ENCODE data around the gene NAA10. TPM values are rescaled to one million over a fixed set of nuclear protein-coding genes. Genes with fewer than 3 reads are reported as not detected.

NAA10 gene
- total and polyA plus RNA-seq, 2 of the 13 experiments (the other 11 are each of a cell fraction or from before 2014, with no cell fraction given) = 49.2 to 51.7 TPM

DNA sequence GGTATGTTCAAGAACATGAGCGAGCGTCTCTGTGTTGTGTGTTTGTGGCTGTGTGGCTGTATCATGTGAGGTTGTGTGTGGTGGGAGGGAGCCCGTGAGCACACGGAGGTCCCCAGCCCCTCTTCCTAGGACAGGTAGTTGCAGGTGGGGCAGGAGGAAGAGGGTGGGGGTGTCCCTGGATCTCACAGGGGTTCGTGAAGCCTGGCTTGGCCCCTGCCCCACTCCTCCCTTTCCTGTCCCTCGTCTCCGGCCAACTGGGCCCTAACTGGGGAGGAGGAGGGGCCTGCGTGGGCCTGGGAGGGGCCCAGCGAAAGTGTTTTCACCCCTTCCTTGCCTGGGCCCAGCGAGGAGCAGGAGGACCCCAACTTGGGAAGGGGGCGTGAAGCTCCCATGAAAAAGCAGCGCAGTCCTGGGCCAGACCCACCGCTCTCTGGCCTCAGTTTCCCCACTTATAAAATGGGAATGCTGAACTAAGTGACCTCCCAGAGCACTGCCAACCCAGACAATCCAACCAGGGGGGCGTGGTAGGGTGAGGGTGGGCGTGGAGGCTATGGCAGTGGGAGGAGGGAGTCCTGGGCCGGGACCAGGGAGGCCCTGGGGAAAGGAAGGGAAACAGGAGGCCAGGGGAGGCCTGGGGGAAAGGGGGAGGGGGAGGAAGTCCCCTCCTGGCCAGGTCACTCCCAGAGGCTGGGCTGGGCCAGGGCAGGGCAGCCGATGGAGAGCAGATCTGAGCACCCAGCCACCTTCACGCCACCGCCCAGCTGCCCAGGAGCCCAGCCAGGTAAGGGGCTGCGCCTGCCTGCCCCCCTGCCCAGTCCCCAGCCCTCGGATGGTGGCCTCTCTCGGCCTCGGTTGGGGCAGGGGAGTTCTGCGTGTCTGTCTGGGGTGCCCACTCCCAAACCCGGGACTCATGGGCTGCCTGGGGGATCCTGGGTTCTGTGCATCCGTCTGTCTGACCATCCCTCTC is 30.6 kb downstream of the NAA10 start, which contains the start of gene AVPR2:
Gene AVPR2, plus strand, starts transcription at position 683 of the 967 bp plus-strand sequence. CDS start 473 bp downstream, outside the sequence.
- POLR2A ChIA-PET = no interaction called here
- Histone ChIP-seq H3K4me1 (ENCODE audit: insufficient read depth, low read length) (no peaks in the 10 kb centered on the region), H3K36me3 (replicated peaks in 1 of 2; ENCODE audit: control insufficient read depth in 1 of 2, insufficient read depth in 2 of 2, low read length in 2 of 2) (no peaks in the 10 kb centered on the region), H3K79me2 (ENCODE audit: insufficient read depth, low read length) (no peaks in the 10 kb centered on the region), H4K20me1 (ENCODE audit: insufficient read depth, low read length) (no peaks in the 10 kb centered on the region), H3K9me3 (ENCODE audit: low read length) (no peaks in the 10 kb centered on the region), H3K27me3 (ENCODE audit: control insufficient read depth in 1 of 2, insufficient read depth in 2 of 2, low read length in 2 of 2) (peaks cover 2 to 11% of the 10 kb centered on the region in 2 experiments; a peak in 2 of 5 replicates), H3K4me3 (replicated peaks in 1 of 3; ENCODE audit: insufficient read depth in 1 of 3, low read depth in 2 of 3, low read length in 3 of 3) (no peak within 1 kb of the TSS), H2AFZ (ENCODE audit: low read length) (no peak within 1 kb of the TSS), H3K27ac (ENCODE audit: extremely low read length, insufficient read depth, low read length) (no peak within 1 kb of the TSS), H3K9ac (ENCODE audit: insufficient read depth, low read depth, low read length) (no peak within 1 kb of the TSS), H3K4me2 (ENCODE audit: low read depth, low read length) (no peak within 1 kb of the TSS)
- FAIRE-seq (no peak), DNase-seq (ENCODE audit: low spot score) (no peak), ATAC-seq (no peak)
- CTCF ChIA-PET (ENCODE audit: low intra/inter-chr PET ratio, low total read pairs) = no interaction called here
- in situ Hi-C loops (cut with HindIII; ENCODE audit: extremely low pct_ligation_motif_present, low pct_unique_long_range_greater_than_20kb) (no loop called here), intact Hi-C loops (cut with micrococcal nuclease; ENCODE audit: unreplicated experiment) (no loop called here)
- 0% methylated on average over 3 of the region's 26 CpGs for WGBS (ENCODE audit: low lambda C conversion rate)
- no TSS peak for BruUV-seq (replicated peaks)
- TF ChIP-seq YEATS2 (CRISPR knock-in tag; IDR thresholded peaks at IDR 0.05; ENCODE audit: borderline replicate concordance) (no peak), ATF7-NPFF (CRISPR knock-in tag; IDR thresholded peaks at IDR 0.05; ENCODE audit: low read depth) (no peak), MTA3 (CRISPR knock-in tag; IDR thresholded peaks at IDR 0.05) (no peak), HNRNPH1 (optimal IDR thresholded peaks at IDR 0.05; ENCODE audit: low read depth, low read length) (no peak), DR1 (CRISPR knock-in tag; IDR thresholded peaks at IDR 0.05) (no peak), ZNF3 (CRISPR knock-in tag; IDR thresholded peaks at IDR 0.05) (no peak), NR2F2 (IDR thresholded peaks at IDR 0.05; ENCODE audit: borderline replicate concordance, low read depth) (no peak), ZNF34 (CRISPR knock-in tag; IDR thresholded peaks at IDR 0.05; ENCODE audit: borderline replicate concordance) (no peak), POLR2G (IDR thresholded peaks at IDR 0.05; ENCODE audit: low read depth, low read length) (no peak), ZNF652 (CRISPR knock-in tag; IDR thresholded peaks at IDR 0.05; ENCODE audit: borderline replicate concordance, low read depth) (no peak), ZMYM4 (CRISPR knock-in tag; IDR thresholded peaks at IDR 0.05) (no peak), RXRA (CRISPR knock-in tag; IDR thresholded peaks at IDR 0.05) (no peak), SNAPC2 (CRISPR knock-in tag; IDR thresholded peaks at IDR 0.05) (no peak), RFX3 (CRISPR knock-in tag; IDR thresholded peaks at IDR 0.05) (no peak)
- TF ChIP-seq, protein P1, sequence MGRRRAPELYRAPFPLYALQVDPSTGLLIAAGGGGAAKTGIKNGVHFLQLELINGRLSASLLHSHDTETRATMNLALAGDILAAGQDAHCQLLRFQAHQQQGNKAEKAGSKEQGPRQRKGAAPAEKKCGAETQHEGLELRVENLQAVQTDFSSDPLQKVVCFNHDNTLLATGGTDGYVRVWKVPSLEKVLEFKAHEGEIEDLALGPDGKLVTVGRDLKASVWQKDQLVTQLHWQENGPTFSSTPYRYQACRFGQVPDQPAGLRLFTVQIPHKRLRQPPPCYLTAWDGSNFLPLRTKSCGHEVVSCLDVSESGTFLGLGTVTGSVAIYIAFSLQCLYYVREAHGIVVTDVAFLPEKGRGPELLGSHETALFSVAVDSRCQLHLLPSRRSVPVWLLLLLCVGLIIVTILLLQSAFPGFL (CRISPR knock-in tag; IDR thresholded peaks at IDR 0.05) = no peak
- TF ChIP-seq, protein P2, sequence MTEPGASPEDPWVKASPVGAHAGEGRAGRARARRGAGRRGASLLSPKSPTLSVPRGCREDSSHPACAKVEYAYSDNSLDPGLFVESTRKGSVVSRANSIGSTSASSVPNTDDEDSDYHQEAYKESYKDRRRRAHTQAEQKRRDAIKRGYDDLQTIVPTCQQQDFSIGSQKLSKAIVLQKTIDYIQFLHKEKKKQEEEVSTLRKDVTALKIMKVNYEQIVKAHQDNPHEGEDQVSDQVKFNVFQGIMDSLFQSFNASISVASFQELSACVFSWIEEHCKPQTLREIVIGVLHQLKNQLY (CRISPR knock-in tag; IDR thresholded peaks at IDR 0.05) = no peak
- TF ChIP-seq, protein P3, sequence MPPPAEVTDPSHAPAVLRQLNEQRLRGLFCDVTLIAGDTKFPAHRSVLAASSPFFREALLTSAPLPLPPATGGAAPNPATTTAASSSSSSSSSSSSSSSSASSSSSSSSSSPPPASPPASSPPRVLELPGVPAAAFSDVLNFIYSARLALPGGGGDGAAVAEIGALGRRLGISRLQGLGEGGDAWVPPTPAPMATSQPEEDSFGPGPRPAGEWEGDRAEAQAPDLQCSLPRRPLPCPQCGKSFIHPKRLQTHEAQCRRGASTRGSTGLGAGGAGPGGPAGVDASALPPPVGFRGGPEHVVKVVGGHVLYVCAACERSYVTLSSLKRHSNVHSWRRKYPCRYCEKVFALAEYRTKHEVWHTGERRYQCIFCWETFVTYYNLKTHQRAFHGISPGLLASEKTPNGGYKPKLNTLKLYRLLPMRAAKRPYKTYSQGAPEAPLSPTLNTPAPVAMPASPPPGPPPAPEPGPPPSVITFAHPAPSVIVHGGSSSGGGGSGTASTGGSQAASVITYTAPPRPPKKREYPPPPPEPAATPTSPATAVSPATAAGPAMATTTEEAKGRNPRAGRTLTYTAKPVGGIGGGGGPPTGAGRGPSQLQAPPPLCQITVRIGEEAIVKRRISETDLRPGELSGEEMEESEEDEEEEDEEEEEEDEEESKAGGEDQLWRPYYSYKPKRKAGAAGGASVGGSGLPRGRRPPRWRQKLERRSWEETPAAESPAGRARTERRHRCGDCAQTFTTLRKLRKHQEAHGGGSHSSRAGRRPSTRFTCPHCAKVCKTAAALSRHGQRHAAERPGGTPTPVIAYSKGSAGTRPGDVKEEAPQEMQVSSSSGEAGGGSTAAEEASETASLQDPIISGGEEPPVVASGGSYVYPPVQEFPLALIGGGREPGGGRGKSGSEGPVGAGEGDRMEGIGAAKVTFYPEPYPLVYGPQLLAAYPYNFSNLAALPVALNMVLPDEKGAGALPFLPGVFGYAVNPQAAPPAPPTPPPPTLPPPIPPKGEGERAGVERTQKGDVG (CRISPR knock-in tag; IDR thresholded peaks at IDR 0.05; ENCODE audit: borderline replicate concordance) = no peak
- TF ChIP-seq, protein P4, sequence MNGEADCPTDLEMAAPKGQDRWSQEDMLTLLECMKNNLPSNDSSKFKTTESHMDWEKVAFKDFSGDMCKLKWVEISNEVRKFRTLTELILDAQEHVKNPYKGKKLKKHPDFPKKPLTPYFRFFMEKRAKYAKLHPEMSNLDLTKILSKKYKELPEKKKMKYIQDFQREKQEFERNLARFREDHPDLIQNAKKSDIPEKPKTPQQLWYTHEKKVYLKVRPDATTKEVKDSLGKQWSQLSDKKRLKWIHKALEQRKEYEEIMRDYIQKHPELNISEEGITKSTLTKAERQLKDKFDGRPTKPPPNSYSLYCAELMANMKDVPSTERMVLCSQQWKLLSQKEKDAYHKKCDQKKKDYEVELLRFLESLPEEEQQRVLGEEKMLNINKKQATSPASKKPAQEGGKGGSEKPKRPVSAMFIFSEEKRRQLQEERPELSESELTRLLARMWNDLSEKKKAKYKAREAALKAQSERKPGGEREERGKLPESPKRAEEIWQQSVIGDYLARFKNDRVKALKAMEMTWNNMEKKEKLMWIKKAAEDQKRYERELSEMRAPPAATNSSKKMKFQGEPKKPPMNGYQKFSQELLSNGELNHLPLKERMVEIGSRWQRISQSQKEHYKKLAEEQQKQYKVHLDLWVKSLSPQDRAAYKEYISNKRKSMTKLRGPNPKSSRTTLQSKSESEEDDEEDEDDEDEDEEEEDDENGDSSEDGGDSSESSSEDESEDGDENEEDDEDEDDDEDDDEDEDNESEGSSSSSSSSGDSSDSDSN (CRISPR knock-in tag; IDR thresholded peaks at IDR 0.05) = no peak
